Measurements from ENCODE around the gene SEC24A. TPM values are rescaled to one million over a fixed set of nuclear protein-coding genes. Genes with fewer than 3 reads are reported as not detected.

SEC24A gene
- polyA plus RNA-seq, 1 of the 3 experiments (the other 2 are of a cell fraction): 7.4 TPM

DNA sequence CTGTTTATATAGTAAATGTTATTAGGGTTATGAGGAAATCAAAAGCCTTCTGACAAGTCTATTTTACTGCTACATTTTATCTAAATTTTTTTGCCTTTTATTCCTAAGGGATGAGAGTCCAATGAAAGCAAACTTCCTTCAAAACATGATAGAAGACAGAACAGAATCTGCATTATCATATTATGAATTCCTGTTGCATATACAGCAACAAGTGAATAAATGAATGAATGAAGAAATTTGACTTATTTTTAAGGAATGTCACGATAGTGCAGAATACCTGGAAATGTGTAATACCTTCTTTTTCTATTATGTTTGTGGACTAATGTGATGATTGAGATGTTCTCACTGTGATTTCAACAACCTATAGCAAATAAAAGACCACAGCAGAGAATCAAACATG lies 76.3 kb downstream of the SEC24A start:
- 97% methylated on average over 1 of the region's 1 CpG for WGBS (ENCODE audit: low lambda C conversion rate)
- POLR2A ChIA-PET: no interaction called here
- Histone ChIP-seq H3K27ac (ENCODE audit: low read depth in 2 of 2, low read length in 1 of 2) (no peak overlapping the region), H3K36me3 (replicated peaks in 1 of 2; ENCODE audit: control insufficient read depth in 1 of 2, insufficient read depth in 2 of 2, low read length in 1 of 2) (peaks cover 36 to 75% of the 10 kb centered on the region in 2 experiments), H3K79me2 (ENCODE audit: insufficient read depth) (no peaks in the 10 kb centered on the region), H3K4me3 (ENCODE audit: low read depth in 2 of 2, low read length in 1 of 2) (no peak overlapping the region), H3K9me3 (no peaks in the 10 kb centered on the region), H4K20me1 (ENCODE audit: insufficient read depth) (no peaks in the 10 kb centered on the region), H3K27me3 (ENCODE audit: insufficient read depth) (no peaks in the 10 kb centered on the region), H2AFZ (ENCODE audit: low read depth) (no peak overlapping the region), H3K9ac (no peak overlapping the region), H3K4me1 (ENCODE audit: control insufficient read depth in 1 of 2, insufficient read depth in 2 of 2, low read depth in 1 of 2, low read length in 1 of 2) (no peaks in the 10 kb centered on the region), H3K4me2 (no peak overlapping the region), H3K9me2 (no peaks in the 10 kb centered on the region), H3F3A (replicated peaks; ENCODE audit: insufficient read depth) (peaks cover 16% of the 10 kb centered on the region)
- DNase-seq: no peak
- TF ChIP-seq EP300 (IDR thresholded peaks at IDR 0.05; ENCODE audit: borderline replicate concordance in 1 of 2, low read depth in 1 of 2, low read length in 1 of 2) (no peak), RFX5 (IDR thresholded peaks at IDR 0.05; ENCODE audit: low read length) (no peak), NFIC (IDR thresholded peaks at IDR 0.05; ENCODE audit: borderline replicate concordance) (no peak), JUND (IDR thresholded peaks at IDR 0.05) (no peak), PBX3 (IDR thresholded peaks at IDR 0.05) (no peak), FOXM1 (IDR thresholded peaks at IDR 0.05; ENCODE audit: low read depth) (no peak), POLR2AphosphoS5 (IDR thresholded peaks at IDR 0.05; ENCODE audit: low read depth, low read length) (no peak), RXRA (IDR thresholded peaks at IDR 0.05; ENCODE audit: borderline replicate concordance, low read depth) (no peak), RAD21 (IDR thresholded peaks at IDR 0.05; ENCODE audit: low read length) (no peak), YY1 (IDR thresholded peaks at IDR 0.05; ENCODE audit: low read depth) (no peak), MXI1 (IDR thresholded peaks at IDR 0.05; ENCODE audit: low read depth, low read length) (no peak), MAX (IDR thresholded peaks at IDR 0.05; ENCODE audit: low read depth) (no peak), EZH2phosphoT487 (IDR thresholded peaks at IDR 0.05; ENCODE audit: borderline replicate concordance, low read depth) (no peak), MEF2A (IDR thresholded peaks at IDR 0.05; ENCODE audit: borderline replicate concordance, low read depth) (no peak)
- TF ChIP-seq, protein P1, sequence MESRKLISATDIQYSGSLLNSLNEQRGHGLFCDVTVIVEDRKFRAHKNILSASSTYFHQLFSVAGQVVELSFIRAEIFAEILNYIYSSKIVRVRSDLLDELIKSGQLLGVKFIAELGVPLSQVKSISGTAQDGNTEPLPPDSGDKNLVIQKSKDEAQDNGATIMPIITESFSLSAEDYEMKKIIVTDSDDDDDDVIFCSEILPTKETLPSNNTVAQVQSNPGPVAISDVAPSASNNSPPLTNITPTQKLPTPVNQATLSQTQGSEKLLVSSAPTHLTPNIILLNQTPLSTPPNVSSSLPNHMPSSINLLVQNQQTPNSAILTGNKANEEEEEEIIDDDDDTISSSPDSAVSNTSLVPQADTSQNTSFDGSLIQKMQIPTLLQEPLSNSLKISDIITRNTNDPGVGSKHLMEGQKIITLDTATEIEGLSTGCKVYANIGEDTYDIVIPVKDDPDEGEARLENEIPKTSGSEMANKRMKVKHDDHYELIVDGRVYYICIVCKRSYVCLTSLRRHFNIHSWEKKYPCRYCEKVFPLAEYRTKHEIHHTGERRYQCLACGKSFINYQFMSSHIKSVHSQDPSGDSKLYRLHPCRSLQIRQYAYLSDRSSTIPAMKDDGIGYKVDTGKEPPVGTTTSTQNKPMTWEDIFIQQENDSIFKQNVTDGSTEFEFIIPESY (IDR thresholded peaks at IDR 0.05; ENCODE audit: borderline replicate concordance, low read depth): no peak
- CTCF ChIA-PET: interaction anchor here (1.1 kb wide), 1 partner anchor 13 kb away, joined by 4 read pairs; the partner anchor contains the start of gene CAMLG

GRCh38 chr5:134732819-134733218 lies 84.2 kb downstream of the SEC24A start:
- POLR2A ChIA-PET: no interaction called here
- H3K9me3 ChIP-seq: no peaks in the 10 kb centered on the region
- TF ChIP-seq, protein P2, sequence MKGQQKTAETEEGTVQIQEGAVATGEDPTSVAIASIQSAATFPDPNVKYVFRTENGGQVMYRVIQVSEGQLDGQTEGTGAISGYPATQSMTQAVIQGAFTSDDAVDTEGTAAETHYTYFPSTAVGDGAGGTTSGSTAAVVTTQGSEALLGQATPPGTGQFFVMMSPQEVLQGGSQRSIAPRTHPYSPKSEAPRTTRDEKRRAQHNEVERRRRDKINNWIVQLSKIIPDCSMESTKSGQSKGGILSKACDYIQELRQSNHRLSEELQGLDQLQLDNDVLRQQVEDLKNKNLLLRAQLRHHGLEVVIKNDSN (IDR thresholded peaks at IDR 0.05; ENCODE audit: borderline replicate concordance, low read depth): no peak
- TF ChIP-seq USF2 (IDR thresholded peaks at IDR 0.05; ENCODE audit: borderline replicate concordance, low read depth, low read length) (no peak), GATA2 (CRISPR knock-in tag; IDR thresholded peaks at IDR 0.05) (no peak), RCOR1 (IDR thresholded peaks at IDR 0.05; ENCODE audit: low read length) (no peak), PBX3 (IDR thresholded peaks at IDR 0.05) (no peak), IRF3 (IDR thresholded peaks at IDR 0.05; ENCODE audit: low read depth, low read length) (no peak)

More at GRCh38 chr5:134732819-134733218, 84.2 kb downstream of the SEC24A start:
- CTCF ChIA-PET: no interaction called here
- H3K79me2 ChIP-seq (ENCODE audit: insufficient read depth): no peaks in the 10 kb centered on the region
- no peaks in the 10 kb centered on the region for H3K9me2 ChIP-seq
- no peaks in the 10 kb centered on the region for H3K4me1 ChIP-seq (ENCODE audit: control insufficient read depth in 1 of 2, insufficient read depth in 2 of 2, low read depth in 1 of 2, low read length in 1 of 2)
- no peaks in the 10 kb centered on the region for H3K27me3 ChIP-seq (ENCODE audit: insufficient read depth)
- H3K4me2 ChIP-seq: no peak overlapping the region
- no peak for DNase-seq
- no peaks in the 10 kb centered on the region for H4K20me1 ChIP-seq (ENCODE audit: insufficient read depth)
- H3F3A ChIP-seq (replicated peaks; ENCODE audit: insufficient read depth): peaks cover 11% of the 10 kb centered on the region
- H3K27ac ChIP-seq (ENCODE audit: low read depth in 2 of 2, low read length in 1 of 2): no peak overlapping the region
- WGBS (ENCODE audit: low lambda C conversion rate): 62% methylated on average over 3 of the region's 3 CpGs
- no peak overlapping the region for H3K4me3 ChIP-seq (ENCODE audit: low read depth in 2 of 2, low read length in 1 of 2)
- no peak overlapping the region for H3K9ac ChIP-seq
- H2AFZ ChIP-seq (ENCODE audit: low read depth): no peak overlapping the region
- H3K36me3 ChIP-seq (replicated peaks in 1 of 2; ENCODE audit: control insufficient read depth in 1 of 2, insufficient read depth in 2 of 2, low read length in 1 of 2): peaks cover 0 to under 1% of the 10 kb centered on the region in 2 experiments
